OCI-LY3 (cell line): ENCODE data around the gene NECAB2.

Source experiments
- H2AFZ ChIP-seq: fragments of 200-600, 300-600 bp; shearing (Covaris generic); 2 replicates; pipeline ENCODE4 v1.6.0; 2014; ENCODE audit warnings: antibody characterized with exemption, low read depth, low read length
- H3K27ac ChIP-seq: fragments of 200-600, 300-600 bp; sonication (generic); 2 replicates; pipeline ENCODE4 v1.5.1; 2014; ENCODE audit warnings: mild to moderate bottlenecking, low read length, moderate library complexity, mixed read lengths
- H3K27me3 ChIP-seq: fragments of 200-600, 300-600 bp; sonication (generic); 2 replicates; pipeline ENCODE4 v1.6.1; 2014; ENCODE audit warnings: low read depth, low read length, mixed read lengths
- H3K36me3 ChIP-seq: fragments of 200-600, 300-600 bp; sonication (generic); replicated peaks from 2 replicates; pipeline ENCODE3; 2014; ENCODE audit warnings: low read depth, low read length, mixed read lengths
- H3K4me1 ChIP-seq: fragments of 300-600, 200-600 bp; sonication (generic); 2 replicates; pipeline ENCODE4 v1.6.1; 2014; ENCODE audit warnings: low read length, mixed read lengths
- H3K4me2 ChIP-seq: fragments of 200-600, 300-600 bp; sonication (generic); 2 replicates; pipeline ENCODE4 v1.6.1; 2014; ENCODE audit warnings: low read length, mixed read lengths
- H3K4me3 ChIP-seq: fragments of 300-600, 200-600 bp; sonication (generic); 2 replicates; pipeline ENCODE4 v1.5.1; 2014; ENCODE audit warnings: antibody characterized with exemption, mild to moderate bottlenecking, low read length, moderate library complexity
- H3K79me2 ChIP-seq: fragments of 300-600, 200-600 bp; shearing (Covaris generic); 2 replicates; pipeline ENCODE4 v1.6.1; 2014; ENCODE audit warnings: mild to moderate bottlenecking, low read length, mixed read lengths
- H3K9ac ChIP-seq: fragments of 300-600, 200-600 bp; shearing (Covaris generic); 2 replicates; pipeline ENCODE4 v1.6.0; 2014; ENCODE audit warnings: mild to moderate bottlenecking, low read length, moderate library complexity
- H3K9me3 ChIP-seq: fragments of 200-600, 300-600 bp; shearing (Covaris generic); 2 replicates; pipeline ENCODE4 v1.6.1; 2014; ENCODE audit warnings: low read length, mixed read lengths; ENCODE audit not compliant: insufficient read depth
- H4K20me1 ChIP-seq: fragments of 200-600, 300-600 bp; sonication (generic); 2 replicates; pipeline ENCODE4 v1.6.1; 2016; ENCODE audit warnings: low read length, mixed read lengths; ENCODE audit not compliant: insufficient read depth
- CTCF ChIP-seq: fragments of 200-600, 300-600 bp; sonication (generic); IDR thresholded peaks from 2 replicates; pipeline ENCODE4 v1.5.1; 2014; ENCODE audit warnings: antibody characterized with exemption, low read length, low read depth
- EZH2phosphoT487 ChIP-seq: fragments of 200-600 bp; shearing (Covaris generic); IDR thresholded peaks from 2 replicates; pipeline ENCODE4 v1.6.1; 2018; ENCODE audit warnings: antibody characterized with exemption, mixed run types, low read depth

NECAB2 gene

GRCh38 chr16:83928341-83929055, 39.5 kb upstream of the NECAB2 start:
- Histone ChIP-seq H4K20me1 (no peaks in the 10 kb centered on the region), H3K79me2 (no peaks in the 10 kb centered on the region), H3K4me3 (no peak overlapping the region), H3K4me1 (no peaks in the 10 kb centered on the region), H3K27me3 (0 out of 2 replicates have a peak, but pooled peaks cover 3% of the 10 kb centered on the region), H3K9ac (no peak overlapping the region), H3K27ac (no peak overlapping the region), H3K9me3 (no peaks in the 10 kb centered on the region), H3K4me2 (no peak overlapping the region), H2AFZ (no peak overlapping the region), H3K36me3 (no peaks in the 10 kb centered on the region)
- TF ChIP-seq EZH2phosphoT487 (no peak), CTCF (no peak)

- H3K9me3 ChIP-seq = no peaks in the 10 kb centered on the region
- no peak overlapping the region for H3K4me3 ChIP-seq
Measured at GRCh38 chr16:83929811-83930555, 38.1 kb upstream of the NECAB2 start.

GRCh38 chr16:83930730-83931500, 37.1 kb upstream of the NECAB2 start:
- no peaks in the 10 kb centered on the region for H3K9me3 ChIP-seq
- H3K27me3 ChIP-seq = 0 out of 2 replicates have a peak, but pooled peaks cover 3% of the 10 kb centered on the region
- no peak overlapping the region for H3K4me2 ChIP-seq
- H3K36me3 ChIP-seq = no peaks in the 10 kb centered on the region
- TF ChIP-seq EZH2phosphoT487 (no peak), CTCF (no peak)
- no peak overlapping the region for H2AFZ ChIP-seq
- no peaks in the 10 kb centered on the region for H3K4me1 ChIP-seq
- H3K4me3 ChIP-seq = no peak overlapping the region
- no peak overlapping the region for H3K27ac ChIP-seq
- H3K79me2 ChIP-seq = no peaks in the 10 kb centered on the region
- no peak overlapping the region for H3K9ac ChIP-seq
- no peaks in the 10 kb centered on the region for H4K20me1 ChIP-seq

More at GRCh38 chr16:83929811-83930555, 38.1 kb upstream of the NECAB2 start:
- Histone ChIP-seq H3K4me1 (no peaks in the 10 kb centered on the region), H2AFZ (no peak overlapping the region), H3K79me2 (no peaks in the 10 kb centered on the region), H3K9ac (no peak overlapping the region), H3K36me3 (no peaks in the 10 kb centered on the region), H3K27ac (no peak overlapping the region), H3K27me3 (0 out of 2 replicates have a peak, but pooled peaks cover 3% of the 10 kb centered on the region), H3K4me2 (no peak overlapping the region), H4K20me1 (no peaks in the 10 kb centered on the region)
- no peak for TF ChIP-seq CTCF
- no peak for TF ChIP-seq EZH2phosphoT487

- Histone ChIP-seq H3K9me3 (no peaks in the 10 kb centered on the region), H3K4me3 (no peak overlapping the region), H3K79me2 (no peaks in the 10 kb centered on the region), H3K9ac (no peak overlapping the region), H4K20me1 (no peaks in the 10 kb centered on the region), H3K4me2 (no peak overlapping the region), H2AFZ (no peak overlapping the region), H3K27ac (no peak overlapping the region), H3K36me3 (no peaks in the 10 kb centered on the region), H3K27me3 (0 out of 2 replicates have a peak, but pooled peaks cover 3% of the 10 kb centered on the region), H3K4me1 (no peaks in the 10 kb centered on the region)
- TF ChIP-seq EZH2phosphoT487 = no peak
- TF ChIP-seq CTCF = no peak
Measured at GRCh38 chr16:83931556-83931955, 36.5 kb upstream of the NECAB2 start.
